HG03575 (cell line): ENCODE results near the gene ATG16L1.

Experiments
- ATAC-seq: cut with Tn5 transposase; IDR thresholded peaks from one replicate; pipeline ENCODE4 v1.9.1; 2021; ENCODE audit not compliant: unreplicated experiment, insufficient number of reproducible peaks, low FRiP score; ENCODE audit errors: extremely low read depth

Gene ATG16L1

DNA sequence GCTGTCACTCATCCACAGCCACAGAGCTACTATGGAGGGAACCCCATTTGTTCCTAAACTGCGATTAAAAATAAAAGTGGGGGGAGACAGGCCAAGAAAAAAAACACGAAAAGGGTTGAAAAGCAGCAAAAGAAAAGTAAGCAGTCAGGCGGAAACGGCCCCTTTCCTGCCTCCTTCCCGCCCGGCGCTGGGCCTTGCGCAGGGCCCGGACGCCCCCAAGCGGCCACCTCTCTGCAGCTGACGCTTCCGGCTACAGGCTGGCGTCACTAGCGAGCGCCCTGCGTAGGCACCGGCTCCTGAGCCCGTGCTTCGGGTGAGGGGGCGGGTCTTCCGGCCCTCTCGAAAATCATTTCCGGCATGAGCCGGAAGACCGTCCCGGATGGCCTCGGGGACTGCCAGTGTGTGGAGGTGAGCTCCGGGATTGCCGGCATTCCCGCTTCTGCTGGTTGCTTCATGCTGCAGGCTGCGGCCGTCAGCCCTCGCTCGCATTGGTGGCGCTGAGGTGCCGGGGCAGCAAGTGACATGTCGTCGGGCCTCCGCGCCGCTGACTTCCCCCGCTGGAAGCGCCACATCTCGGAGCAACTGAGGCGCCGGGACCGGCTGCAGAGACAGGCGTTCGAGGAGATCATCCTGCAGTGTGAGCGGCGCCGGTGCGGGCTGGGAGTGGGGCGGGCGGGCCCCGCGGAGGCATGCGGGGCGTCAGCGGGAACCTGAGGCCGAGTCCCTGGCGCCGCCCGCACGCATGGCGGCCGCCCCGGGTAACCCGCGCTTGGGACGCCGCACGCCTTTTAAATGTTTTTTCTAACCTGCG is at the start of gene ATG16L1:
Gene ATG16L1 (plus strand): TSS at position 368 of the 811 bp plus-strand sequence. CDS start 155 bp downstream, at position 523.
- ATAC-seq: peak; percentile 53

DNA sequence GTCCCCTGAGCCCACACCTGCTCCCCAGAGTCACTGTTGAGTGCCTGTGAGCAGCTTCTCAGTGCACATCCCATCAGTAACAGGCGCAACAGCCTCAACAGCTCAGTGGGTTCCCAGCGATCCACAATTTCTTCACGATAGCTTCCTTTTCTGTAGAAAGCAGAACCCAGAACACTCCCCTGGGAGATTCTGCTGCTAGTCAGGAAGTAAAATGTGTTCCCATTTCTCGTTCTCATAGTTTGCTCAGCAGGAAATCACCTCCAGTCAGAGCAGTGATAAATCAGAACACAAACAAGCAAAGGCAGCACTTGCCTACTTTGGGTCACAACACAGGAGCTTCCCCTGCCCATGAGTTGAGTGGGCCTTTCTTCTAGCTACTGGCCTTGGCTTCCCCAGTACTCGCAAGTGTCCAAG is 48.9 kb upstream of the ATG16L1 start:
- no peak for ATAC-seq

DNA sequence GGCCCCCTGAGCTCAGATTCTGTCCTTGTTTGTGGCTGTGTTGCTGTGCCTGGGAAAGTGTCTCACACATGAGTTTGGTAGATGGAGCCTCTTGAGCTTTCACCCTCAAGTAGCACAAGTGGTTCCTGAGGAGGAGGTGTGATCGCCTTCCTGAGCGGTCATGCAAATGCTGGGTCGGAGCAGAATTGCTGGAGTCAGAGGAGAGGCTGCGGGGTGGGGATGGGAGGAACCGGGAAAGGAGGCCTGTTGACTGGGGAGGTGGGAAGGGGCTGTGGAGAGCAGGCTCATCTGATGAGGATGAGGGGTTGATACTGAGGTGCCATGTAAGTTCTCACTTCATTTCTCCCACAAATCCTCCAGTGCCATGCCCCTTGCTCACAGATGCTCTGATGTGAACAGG is 48.4 kb upstream of the ATG16L1 start:
- ATAC-seq: no peak

DNA sequence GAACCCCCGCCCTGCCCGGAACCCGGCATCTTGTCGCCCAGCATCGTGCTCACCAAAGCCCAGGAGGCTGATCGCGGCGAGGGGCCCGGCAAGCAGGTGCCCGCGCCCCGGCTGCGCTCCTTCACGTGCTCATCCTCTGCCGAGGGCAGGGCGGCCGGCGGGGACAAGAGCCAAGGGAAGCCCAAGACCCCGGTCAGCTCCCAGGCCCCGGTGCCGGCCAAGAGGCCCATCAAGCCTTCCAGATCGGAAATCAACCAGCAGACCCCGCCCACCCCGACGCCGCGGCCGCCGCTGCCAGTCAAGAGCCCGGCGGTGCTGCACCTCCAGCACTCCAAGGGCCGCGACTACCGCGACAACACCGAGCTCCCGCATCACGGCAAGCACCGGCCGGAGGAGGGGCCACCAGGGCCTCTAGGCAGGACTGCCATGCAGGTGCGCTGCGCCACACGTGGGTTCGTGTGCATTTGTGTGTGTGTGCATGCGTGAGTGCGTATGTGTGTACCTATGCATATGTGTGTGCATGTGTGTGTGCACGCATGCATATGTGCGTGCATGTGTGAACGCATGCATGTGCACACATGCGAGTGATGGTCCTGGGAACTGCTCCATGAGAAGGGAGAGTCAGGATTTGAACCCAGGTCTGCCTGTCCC is 47.1 kb upstream of the ATG16L1 start:
- no peak for ATAC-seq

DNA sequence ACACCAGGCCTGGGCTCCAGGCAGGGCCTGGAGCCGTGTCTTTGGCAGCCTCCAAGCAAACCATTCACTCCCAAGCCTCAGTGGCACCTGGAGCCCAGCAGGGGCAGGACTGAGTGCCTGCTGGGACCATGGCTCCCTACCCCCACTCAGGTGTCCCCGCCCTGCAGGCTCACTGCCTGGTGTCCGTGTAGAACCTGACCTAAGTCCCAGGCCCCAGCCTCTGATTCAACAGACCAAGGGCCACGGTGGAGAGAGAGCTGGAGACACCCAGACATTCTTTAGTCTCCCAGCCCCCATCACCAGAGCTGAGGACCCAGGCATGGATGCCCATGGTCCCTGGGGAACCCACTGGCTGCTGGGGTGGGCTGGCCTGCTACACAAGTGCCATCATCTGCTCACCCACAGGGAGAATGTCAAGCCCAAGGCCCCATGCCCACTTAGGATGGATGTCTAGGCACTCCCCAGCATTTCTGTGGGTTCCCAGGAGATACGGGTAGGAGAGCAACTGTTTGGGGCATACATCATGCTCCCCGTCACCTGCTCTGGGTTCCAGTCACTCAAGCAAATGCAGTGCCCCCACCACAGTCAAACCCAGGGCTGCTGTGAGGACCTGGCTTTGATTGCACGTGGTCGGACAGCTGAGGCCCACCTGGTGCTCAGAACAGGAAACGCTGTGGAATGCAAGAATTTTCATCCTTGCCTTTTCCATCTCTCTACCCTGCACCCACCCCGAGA is 42.9 kb upstream of the ATG16L1 start:
- no peak for ATAC-seq

DNA sequence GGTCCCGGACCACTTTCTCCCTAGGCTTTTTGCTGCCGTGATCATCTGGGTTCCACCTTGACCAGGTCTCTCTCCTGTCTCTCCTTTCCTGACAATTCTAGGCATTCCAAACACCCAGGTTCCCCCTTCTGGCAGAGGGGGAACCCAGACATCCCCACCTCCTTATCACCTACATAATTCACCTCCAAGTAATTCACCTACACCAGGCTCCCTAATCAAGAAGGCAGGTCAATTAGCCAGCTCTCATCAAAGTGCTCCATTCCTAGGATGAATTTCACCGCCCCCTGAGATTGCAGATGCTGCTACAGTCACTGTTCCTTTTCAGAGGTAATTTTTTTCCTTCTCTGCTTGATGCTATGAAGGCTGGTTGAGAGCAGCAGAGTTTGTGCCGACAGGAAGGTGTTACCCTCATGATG is 42.3 kb upstream of the ATG16L1 start:
- ATAC-seq: no peak

DNA sequence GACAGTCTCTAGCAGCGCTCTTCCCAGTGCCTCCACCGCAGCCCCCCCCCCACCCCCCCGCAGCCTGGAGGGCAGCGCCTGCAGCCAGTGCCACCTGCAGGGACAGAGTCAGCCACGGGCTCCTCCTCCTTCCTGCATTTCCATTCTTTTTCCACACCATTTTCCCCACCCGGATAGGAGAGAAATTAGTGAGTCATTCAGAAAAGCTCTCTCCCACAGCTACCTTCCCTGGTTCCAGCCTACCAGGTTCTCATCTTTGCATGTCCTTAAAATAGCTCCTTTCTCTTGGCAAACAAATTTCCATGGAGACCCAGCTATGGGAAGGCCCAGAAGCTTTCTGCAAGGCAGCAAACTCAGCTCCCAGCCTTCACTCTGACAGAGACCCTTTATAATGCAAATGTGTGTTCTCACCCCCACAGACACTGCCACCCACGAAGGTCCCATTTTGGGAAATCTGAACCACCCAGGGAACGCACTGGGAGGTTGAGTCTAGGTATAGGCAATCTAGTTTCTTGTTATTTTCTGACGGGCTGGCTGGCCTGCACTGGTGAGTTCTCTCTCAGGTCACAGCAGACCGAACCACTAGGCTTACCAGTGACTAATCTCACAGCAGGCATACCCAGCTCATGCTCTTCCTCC is 41.8 kb upstream of the ATG16L1 start:
- no peak for ATAC-seq

DNA sequence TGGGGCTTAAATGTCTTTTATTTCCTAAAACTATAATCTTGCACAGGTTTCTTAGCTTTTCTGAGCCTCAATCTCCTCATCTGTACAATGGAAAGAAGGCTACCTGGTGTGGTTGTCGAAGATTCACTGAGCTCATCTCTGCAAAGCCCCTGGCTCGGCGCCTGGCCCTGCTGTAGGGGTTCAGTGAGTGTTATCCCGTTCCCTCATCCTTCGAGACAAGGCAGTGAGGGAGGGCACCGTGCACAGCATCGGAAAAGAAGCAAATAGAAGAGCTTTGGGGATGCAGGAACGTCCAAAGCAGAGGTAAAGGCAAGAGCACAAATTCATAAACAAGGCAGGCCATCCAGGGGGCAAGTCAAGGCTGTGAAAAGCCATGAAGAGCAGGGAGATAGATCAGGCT is 41.2 kb upstream of the ATG16L1 start:
- ATAC-seq: no peak

DNA sequence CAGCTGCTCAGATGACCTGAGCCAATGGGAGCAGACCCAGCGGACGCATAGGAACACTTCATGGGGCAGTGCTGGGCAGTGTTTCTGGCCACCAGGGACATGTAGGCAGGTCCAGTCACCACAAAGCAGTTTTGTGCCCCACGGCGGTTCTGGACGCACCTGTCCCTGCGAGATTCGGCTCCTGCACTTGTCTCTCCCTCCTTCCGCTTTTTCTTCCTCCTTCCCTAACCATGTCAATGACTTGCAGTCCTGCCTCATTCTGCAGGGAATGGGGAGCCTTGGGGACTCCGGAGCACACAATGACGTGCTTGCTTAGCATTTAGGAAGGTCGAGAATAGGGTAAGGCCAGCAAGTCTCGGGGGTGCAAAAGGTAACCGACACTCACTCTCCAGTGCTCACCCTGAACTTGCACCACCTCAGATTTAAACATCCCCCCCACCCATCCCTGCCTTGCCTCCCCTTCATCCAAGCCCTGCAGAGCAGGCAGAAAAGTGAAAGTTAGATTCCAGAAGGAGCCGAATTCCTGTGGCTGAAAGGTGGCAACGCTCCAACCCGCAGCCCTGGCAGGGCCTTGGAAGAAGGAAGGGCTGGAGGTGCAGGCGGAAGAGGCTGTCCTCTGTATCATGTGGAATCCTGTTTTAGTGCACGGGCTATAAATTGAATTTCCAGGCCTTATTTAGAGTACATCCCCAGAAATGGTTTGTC is 40.5 kb upstream of the ATG16L1 start:
- ATAC-seq: no peak

DNA sequence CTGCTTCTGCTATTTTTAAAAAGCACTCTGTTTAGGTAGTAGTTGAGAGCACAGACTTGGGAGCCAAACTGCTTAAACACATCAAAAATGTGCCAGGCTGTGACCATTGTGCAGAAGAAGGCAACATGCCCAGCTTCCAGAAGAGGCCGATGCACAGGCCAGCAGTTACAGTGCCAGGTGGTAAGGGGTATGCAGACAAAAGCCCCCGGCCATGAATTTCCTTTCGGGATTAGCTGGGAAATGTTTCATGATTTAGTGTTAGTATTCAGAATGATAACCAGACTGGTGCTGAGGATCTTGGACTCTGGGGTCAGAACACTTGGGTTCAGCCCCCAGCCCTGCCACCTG is 40.0 kb upstream of the ATG16L1 start:
- ATAC-seq: no peak

DNA sequence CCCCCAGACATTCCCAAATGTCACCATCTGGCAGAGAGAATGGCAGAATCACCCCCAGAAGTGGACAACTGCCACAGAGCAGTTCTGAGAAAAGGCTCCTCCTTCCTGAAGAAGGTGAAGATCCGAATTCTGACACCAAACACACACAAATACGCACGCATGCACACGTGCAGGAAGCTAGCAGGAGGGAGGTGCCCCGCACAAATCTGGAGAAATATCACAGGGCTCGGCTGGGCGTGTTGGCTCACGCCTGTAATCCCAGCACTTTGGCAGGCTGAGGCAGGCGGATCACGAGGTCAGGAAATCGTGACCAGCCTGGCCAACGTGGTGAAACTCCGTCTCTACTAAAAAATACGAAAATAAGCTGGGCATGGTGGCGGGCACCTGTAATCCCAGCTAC is 38.5 kb upstream of the ATG16L1 start:
- no peak for ATAC-seq

DNA sequence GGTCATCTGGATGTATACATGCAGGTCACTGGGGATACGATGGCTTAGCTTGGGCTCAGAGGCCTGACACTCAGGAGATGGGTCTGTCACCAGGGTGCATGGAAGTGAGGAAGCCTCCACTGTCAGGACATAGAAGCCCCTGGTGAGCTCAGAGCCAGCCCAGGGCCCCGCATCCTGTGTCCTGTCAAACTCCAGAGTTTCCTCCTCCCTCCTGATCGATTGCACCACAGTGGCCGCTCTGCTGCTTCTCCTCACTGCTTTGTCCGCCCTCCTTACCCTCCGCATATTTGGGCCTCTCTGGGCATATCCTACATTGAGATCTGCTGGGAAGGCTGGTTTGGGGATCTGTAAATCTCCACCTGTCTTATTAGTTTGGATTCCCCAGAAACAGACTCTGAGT is 37.5 kb upstream of the ATG16L1 start:
- ATAC-seq: no peak

DNA sequence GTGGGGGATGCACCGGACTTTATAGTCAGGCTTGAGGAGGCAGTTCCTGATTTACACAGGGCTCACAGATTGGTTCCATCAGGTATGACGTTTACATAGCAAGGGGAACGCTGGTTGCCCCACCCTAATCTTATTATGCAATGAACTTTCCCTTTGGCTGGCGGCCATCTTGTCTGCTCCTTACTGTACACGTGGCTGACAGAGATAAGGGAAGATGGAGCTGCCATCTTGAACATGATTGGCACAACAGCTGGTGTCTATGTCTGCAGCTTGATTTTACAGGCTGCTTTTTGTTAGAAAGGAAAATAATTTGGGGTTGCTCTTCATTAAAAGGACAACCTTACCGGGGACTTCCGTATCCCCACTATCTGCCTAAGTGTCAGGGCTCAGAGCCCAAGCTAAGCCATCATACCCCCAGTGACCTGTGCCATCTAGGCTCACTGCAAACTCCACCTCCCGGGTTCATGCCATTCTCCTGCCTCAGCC is 33.5 kb upstream of the ATG16L1 start:
- no peak for ATAC-seq

DNA sequence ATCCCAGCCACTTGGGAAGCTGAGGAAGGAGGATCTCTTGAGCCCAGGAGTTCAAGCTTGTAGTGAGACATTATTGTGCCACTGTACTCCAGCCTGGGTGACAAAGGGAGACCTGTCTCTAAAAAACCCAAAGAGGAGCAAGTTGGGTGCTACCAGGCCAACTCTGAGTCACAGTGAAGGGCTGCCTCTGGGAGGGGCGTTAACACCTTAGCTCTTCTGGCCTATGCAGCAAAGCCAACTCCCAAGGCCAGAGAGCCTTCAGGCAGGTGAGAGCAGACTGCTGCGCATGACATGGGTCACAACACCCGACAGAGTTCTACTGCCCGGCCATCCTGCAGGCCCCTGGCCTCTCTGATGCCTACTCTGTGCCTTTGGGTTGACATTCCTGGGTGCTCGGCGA is 32.6 kb upstream of the ATG16L1 start:
- no peak for ATAC-seq

DNA sequence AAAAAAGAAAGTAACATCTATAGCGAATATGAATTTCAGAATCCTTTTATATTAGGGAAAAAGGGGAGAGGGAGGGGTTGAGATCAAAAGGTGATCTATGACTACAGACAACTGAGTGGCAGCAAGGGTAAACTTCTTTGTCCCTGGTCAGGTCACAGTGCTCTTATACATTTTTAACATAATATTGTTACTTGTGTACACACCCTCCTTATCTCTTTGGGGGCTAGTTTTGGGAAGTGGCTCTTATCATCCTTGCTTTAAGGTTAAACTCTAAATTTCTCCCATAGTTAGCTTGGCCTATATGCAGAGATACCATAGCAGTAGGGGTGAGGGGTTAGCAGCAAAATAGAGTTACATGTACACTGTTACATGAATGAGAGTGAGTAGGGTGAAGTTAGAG is 31.6 kb upstream of the ATG16L1 start:
- ATAC-seq: no peak

DNA sequence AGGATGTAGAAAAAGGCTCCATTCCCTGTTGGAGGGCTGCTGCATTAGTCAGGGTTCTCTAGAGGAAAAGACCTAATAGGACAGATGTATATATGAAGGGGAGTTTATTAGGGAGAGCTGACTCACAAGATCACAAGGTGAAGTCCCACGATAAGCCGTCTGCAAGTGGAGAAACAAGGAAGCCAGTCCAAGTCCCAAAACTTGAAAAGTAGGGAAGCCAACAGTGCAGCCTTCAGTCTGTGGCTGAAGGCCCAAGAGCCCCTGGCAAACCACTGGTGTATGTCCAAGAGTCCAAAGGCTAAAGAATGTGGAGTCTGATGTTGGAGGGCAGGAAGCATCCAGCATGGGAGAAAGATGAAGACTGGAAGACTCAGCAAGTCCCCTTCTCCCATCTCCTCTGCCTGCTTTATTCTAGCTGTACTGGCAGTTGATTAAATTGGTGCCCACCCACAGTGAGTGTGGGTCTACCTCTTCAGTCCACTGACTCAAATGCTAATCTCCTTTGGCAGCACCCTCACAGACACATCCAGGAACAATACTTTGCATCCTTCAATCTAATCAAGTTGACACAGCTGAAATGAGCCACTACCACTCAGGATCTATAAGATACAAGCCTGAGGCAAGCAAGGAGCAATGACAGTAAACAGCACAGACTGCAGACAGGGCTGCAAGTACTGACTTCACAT is 30.0 kb upstream of the ATG16L1 start:
- ATAC-seq: no peak

DNA sequence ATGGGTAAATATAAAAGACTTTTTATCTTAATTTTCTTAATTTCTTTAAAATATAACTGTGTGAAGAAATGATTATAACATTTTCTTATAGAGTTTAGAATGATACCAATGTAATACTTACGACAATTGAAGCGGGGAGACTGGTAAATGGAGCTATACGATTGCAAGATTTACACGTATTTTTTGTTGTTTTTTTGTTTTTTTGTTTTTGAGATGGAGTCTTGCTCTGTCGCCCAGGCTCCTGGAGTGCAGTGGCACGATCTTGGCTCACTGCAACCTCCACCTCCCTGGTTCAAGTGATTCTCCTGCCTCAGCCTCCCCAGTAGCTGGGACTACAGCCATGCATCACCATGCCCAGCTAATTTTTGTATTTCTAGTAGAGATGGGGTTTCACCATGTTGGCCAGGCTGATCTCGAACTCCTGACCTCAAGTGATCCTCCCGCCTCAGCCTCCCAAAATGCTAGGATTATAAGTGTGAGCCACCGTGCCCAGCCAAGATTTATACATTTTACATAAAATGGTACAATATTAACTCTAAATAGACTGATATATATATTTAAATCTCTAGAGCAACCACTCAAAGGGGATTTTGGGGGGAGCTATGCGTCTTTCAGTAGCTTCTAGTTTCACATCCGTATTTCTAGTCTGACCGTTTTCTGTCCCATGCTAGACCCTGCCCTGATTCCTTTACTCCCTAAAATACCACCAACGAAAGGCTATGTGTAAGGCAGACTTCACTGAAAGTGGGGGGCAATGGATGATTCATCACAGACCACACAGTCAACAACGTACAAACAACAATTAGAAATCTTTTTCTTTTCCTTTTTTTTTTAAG is 28.2 kb upstream of the ATG16L1 start:
- ATAC-seq: peak; percentile 53
